Activated gamma-delta T cell (primary cell): Measurements from ENCODE around the gene IGLL5.

ENCODE experiments used
- DNase-seq: peaks from one replicate; lab custom pipeline; 2025; lab: John Stamatoyannopoulos, UW

The IGLL5 gene

DNA sequence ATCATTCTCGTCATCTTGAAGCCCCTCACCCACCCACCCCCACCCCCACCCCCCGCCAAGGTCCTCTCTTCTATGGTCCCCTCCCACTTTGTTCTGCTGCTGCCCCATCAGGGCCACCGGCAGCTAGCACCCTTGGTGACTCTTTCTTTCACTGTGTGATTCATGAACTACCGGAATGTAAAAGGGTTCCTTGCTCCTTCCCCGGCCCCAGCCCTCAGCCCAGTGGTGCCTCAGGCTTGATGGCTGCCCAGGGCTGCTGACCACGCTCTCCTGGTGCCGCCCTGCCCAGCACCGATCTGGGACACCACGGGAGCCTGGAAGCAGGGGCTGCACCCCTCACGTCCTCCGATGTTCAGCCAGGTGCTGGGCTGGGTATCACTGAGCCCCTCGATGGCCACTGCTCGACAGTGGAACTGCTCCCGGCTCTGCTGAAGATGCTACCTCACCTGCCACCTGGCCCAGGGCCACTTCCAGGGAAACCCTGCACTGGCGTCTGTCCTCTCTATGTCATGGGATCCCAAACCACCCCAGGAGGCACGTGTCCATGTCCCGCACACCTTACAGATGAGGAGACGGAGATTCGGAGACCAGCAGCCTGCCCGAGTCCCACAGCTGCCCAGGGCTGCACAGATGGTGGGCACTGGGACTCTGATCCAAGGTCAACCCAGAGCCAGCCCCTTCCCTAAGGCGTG is 39.7 kb downstream of the IGLL5 start:
- no peak for DNase-seq

DNA sequence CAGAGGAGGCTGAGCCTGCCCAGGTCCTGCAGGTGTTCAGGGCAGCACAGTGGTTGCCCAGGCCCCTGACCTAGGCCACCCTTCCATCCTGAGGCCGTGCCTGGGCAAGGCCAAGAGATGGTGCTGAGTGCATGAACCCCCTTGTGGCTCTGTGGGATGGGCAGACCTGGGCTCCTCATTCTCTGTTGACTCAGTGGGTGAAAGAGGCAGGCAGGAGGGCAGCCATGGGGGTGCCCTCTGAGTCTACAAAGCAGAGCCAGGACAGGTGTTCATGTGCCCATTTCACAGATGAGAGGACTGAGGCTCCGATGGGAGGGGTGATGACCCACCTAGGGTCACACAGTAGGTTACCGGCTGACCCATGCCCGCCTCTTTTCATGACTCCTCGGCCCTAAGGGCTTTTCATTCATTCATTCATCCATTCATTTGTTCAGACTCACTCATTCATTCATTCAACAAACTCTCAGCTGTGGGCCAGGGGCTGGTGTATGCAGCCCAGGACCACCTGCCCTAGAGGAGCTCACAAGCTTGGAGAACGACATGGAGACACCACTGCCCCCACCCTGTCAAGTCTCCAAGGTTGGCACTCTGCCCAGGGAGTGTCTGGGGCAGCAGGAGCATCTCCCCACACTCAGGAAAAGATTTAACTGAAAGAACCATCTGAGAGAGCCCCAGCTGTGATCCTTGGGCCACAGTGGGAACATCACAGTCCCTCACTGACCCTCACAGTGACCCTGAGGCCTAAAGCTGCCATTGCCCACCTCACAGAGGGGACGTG is 40.5 kb downstream of the IGLL5 start:
- no peak for DNase-seq

DNA sequence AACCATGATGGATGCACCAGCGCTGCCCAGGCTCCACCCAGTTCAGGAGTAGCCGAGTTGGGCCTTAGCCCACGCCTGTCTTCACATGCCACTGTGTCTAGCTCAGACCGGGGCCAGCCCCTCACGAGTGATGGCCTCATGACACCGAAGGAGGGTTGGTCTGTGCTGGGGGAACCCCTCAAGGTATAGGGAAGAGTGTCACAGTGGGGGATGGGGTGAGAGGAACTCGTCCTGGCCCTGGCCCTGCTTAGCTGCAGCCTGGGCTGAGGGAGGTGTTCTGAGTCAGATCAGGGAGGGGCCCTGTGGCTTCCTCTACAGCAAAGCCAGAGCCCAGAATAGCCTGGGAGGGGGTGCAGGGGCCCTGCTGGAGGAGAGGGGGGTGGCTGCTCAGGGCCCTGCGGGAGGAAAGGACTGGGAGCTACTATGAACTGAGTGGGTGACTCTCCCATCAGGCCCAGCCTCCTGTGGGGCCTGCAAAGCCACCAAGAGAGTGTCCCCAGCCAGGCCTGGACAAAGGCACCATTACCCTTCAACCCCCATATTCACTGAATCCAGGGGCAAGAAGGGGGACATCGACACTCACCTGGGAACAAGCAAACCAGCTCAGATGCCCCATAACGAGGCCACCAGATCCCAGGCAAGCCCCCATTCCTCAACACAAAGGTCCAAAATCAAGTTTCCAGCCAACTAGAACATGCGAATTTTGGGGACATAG is 41.2 kb downstream of the IGLL5 start:
- DNase-seq: no peak

DNA sequence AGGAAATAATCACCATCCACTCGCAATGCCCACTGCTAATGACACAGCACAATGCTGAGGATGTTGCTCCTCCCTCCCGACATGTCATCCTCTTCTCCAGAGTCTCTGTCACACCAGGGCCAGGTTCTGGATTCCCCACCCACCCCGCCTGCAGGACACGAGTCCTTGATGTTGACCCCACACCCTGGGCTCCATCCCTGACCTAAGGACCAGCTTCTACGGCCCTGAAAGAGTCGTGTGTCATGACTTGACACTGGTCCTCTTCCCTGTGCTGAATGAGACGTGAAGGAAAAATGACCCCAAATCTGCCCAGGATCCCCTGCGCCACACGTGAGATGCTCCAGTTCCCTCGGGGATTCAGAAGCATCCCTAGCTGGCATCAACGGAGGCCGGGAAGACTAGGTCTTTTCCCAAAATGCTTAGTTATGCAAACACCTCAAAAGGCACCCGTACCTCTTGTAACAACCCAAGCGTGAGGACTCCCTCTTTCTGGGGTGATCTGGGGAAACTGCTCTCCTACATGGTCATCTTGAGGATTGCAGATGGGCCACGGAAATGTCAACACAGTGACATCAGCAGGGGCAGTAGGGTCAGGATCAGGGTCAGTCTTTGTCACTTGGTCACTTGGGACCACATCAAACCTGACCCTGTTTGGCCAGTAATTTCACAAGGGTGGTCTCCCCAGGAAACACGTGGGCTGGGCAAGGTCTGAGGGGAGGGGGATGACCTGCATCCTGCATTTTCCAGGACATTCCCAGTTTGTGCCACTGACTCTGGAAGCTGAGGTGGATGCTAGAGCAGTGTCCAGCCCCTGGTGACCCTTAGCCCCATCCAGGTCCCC is 42.0 kb downstream of the IGLL5 start:
- no peak for DNase-seq

DNA sequence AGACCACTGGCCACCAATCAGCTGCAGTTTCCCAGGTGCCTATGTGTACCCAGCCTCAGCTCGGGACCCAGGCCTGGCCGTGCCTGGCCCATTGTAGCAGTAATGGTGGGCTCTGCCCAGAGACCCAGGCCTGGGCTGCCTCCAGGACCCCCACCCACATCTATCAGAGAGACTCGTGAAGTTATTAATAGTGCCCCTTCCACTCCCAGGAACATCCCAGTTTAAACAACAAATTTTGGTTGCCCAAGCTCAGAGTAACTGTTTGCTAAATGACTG is 42.5 kb downstream of the IGLL5 start:
- no peak for DNase-seq

DNA sequence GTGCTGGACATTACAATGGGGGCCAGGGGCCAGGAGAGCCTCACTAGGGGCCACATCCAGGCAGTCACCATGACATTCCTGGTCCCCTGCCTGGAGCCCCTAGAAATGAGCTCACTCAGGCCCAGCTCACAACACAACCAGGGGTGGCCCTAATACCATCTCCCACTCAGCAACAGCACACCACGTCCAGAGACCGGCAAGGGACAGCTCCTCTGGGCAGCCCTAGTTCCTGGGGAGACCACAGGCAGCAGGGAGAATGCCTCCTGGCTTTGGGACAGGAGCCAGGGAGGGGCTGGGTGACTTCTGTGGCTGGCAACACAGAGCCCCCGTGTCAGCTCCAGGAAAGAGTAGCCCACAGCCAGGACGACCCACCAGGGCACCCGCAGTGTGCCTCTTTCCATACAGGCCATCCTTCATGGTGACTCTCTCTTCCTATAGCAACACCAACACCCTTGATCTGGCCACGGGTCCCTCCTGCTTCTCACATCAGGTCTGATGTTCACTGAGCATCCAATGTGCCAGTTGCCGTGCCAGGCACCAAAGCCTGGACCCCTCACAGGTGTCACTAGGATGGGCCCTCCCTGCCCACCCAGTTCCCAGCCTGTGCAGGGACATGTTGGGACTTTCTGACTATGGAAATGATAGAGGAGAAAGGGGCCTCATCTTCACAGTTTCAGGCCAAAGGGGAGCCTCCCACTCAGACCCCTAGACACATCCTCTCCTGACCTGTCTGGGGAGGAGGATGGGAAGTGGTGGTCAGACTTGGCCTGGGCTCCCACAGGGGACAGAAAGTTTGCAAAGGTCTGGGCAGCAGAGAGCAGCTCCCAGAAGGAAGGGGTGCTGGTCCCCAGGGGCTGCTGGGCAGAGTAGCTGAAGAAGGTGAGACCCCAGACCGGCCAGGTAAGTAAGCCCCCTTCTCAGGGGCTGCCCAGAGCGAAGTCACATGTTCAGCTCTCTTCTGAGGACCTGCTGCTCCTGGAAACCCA is 43.2 kb downstream of the IGLL5 start:
- no peak for DNase-seq

DNA sequence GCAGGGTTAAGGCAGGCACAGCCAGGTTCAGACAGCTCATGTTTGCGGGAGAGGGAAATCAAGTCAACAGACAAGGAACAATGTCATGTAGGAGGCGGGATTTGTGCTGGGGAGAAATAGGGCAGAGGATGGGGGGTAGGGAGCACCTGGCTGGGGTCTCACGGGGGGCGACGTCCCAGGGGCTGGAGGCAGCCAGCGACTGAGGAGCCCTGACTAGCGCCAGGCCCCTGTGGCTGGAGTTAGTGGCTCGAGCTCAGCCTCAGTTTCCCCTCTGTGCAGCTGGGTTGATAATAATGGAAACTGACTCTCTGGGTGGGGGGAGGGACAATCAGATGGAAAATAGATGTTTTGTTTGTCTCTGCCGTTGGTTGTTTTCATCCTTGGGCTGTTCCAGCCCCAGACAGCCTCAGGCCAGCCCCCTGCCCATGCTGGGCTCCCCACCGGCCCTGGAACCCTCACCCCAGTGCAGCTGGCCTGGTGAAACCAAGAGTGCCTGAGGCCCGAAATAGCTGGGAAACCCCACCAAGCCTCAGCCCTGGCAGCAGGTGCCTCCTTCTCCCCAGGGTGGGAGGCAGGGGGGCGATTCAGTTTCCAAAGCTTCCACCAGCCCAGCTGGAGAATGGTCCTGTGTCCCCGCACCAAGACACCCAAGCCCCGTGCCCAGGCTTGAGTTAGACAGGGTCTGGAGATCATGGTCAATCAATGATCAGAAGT is 44.1 kb downstream of the IGLL5 start:
- no peak for DNase-seq

DNA sequence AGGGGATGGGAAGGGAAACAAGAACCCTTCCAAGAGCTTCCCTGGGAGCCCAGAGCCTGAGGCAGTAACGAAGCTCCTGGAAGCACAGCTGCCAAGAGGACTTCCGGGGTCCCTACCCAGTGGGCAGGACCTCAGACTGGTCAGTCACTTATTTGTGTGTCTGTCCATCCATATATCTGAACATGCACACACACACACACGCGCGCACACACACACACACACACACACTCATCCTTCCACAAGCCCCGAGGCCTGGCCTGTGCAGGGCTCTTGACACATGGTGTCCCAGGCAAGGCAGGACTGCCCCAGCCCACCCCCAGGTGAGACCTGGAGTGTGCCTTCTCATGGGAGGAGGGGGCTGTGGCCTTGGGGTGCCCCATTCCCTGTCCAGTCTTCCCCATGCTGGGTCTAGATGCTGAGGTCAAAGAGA is 44.9 kb downstream of the IGLL5 start:
- no peak for DNase-seq

DNA sequence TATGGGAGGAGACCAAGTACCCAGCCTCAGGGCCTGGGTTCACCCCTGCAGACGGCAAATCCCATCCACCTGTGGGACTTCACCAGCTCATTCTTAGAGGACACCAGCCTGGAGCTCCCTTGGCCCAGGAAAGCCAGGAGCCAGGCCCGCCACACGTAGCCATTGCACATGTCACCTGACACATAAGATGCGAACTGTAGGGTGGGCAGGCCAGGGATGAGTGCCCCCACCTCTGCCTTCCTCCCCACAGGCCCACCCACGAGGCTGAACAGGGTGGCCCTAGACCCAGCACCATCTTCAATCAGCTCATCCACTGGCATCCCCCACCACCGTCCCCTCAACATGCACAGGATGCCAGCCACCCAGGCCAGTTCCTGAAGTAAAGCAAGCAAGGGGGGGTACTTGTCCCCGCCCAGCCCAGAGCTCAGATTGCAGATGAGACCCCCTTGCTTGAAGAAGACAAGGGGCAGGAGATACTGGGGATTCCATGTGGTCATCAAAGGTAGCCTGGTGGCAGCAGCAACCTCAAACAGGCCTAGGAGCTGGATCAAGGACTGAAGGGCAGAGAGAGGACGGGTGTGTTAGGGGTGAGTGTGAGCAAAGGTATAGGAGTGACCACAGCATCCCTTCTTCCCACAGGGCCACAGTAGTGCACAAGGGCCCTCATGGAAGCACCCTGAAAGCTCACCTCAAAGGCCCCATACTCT is 45.6 kb downstream of the IGLL5 start:
- DNase-seq: no peak

DNA sequence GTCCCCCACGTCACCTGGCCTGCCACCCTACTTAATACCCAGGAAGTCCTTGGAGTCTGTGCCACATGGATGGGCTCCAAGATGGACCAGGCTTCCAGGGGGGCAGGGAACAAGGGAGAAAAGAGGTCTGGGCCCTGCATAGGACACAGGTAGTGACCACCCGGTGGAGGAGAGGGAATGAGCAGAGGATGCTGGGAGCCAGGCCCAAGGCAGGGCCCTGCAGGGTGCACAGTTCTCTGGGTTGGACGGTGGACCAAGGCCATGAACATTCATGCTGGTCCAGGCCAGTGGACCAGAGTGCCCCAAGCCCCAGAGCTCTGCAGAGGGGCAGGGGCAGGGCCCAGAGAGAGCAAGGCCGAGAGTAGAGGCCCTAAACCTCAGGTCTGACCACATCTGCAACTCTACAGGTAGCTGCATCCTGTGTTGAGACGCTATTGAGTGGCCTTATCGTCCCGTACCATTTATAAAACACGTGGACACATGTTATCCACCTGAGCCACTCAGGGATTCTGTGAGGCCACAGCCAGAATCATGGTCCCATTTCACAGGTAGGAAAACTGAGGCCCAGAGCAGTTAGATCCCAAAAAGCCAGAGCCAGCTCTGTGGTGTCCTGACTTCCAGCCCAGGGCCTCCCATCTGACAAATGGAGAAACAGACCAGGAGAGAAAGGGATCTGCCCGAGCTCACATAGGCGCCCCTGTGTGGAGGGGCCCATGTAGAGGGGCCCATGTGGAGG is 46.4 kb downstream of the IGLL5 start:
- DNase-seq: no peak

DNA sequence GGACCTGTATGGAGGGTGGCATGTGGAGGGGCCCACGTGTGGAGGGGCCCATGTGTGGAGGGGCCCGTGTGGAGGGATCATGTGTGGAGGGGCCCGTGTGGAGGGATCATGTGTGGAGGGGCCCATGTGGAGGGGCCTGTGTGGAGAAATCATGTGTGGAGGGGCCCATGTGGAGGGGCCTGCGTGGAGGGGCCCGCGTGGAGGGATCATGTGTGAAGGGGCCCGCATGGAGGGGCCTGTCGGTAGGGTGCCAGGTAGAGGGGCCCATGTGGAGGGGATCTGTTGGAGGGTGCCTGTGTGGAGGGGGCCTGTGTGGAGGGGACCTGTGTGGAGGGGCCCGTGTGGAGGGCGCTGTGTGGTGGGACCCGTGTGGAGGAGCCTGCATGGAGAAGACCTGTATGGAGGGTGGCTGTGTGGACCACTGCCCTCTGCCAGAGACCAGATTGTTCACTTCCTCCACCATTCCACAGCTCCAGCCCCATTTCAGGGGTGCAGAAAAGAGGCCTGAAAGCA is 47.0 kb downstream of the IGLL5 start:
- no peak for DNase-seq

DNA sequence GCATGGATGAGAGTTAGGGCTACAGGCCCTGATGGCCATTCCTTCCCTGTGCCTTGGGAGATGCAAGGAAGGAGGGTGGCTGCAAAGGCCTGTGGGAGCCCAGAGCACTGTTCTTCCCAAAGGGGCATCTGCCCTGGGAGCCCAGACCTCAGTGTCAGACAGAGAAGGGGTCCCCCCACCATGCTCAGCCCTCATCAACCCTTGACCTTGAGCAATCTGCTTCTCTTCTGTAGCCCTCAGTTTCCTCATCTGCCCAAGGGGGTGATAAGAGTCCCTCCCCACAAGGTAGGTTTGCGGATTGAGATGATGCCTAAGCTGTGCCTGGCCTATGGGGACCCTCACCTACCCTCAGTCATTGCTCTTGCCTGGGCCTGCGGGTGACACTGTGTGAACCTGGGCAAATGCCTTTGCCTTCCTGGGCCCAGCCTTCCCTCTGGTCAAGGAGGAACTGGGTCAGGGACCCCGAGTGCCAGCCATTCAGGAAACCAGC is 47.5 kb downstream of the IGLL5 start:
- DNase-seq: no peak

DNA sequence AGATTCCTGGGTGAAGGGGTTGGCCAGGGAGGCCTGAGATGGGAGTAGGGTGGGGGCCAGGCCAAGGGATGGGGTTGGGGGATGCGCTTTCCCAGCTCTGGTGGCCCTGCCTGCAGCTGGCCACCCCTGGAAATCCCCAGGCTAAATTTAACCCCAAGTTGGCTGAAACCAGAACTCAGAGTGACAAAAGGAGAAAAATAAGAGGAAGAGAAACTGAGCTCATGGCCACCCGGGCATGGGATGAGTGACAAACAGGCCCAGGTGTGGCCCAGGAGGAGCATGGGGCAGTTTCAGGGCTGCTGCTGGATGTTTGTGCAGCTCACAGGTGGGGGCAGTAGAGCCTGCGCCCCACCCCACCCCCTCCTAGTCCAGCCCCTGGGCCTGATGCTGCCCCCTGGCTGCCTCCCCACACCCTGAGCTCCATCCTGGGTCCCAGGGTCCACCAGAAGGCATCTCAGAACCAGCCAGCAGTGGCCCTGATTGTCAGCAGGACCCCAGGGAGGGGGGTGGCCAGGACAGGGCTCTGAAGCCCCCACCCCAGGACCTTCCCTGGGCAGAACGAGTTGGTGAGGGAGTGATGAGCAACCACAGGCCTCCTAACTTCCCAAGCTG is 48.0 kb downstream of the IGLL5 start:
- DNase-seq: no peak

DNA sequence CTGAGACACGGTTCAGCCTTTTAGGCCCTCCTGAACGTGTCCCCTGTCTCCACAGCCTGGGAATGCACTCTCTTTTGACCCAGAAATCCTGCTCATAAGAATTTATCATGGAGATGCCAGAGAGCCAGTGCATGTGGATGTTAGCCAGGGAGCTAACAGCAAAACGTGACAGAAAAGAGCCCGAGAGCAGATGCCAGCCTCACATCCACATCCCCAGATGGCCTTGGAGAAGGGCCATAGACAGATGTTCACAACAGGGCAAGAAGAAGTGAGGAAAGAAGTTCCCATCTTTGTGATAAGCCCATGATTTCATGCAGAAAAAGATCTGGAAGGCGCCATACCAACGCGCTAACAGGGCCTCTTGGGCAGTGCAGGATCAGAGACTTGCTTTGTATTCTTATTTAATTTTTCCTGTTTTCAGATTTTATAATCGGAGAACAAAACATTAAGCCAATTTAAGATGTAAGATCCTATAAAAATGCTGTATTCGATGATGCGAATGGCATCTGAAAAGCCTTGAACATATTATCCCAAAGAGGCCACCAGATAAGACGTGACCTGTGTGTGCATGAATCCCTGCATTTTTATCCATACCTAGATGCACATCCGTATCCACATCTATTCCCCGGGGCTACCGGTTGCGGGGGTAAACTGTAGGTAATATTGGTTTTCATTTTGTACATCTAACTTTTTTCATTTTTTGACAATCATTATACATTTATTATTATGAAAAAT is 48.7 kb downstream of the IGLL5 start:
- no peak for DNase-seq

DNA sequence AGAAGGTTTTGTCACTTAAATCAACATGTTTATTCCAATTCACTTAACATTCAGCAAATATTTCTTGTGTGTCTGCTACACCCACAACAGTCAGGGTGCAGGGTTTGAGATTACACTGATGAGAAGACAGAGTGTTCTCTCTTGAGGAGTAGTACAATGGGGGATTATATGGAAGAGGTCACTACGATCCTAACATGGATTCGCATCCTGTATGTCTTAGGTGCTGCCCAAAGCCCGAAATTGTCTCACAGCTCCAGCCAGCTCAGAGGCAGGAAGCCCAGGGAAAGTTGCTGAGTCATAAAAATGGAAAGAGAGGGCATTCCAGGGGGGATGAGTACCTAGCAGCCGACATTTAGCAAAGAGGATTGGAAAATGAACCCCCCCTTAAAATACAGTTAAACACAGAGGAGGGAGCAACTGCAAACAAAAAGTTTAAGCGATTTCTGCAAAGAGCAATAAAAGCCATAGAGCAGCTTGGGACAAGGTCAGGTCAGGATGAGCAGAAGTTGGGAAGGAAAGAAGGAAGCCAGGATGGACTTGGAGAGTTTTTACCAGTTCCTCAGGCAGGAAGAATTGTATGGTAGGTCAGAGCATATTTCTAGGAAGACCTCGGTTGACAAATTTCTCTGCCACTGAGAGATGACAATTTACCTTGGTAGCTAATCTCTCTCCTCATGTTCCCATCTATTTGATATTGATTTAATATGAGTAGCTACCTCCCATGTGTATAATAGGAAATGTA is 49.5 kb downstream of the IGLL5 start:
- no peak for DNase-seq

DNA sequence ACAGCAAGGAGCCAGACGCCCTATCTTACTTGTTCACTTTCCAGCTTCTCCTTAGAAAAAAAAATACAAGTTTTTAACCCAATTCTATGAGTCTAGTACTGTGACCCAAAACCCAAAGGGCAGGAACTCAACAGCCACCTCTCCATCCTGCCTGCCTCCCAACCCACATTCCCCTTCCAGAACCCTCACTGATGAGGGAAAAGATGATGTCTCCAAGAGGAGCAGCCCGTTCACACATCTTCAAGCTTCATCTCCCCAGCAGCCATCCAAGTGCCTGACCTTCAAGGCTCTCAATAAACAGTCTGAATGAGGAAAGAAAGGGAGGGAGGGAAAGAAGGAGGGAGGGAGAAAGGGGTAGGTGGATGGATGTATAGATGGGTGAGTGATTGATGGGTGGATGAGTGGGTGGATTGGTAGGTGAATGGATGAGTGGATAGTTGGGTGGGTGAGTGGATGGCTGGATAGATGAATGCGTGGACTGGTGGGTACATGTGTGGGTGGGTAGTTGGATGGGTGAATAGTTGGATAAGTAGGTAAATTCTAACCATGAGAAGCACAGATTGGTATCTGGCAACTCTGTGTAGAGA is 50.4 kb downstream of the IGLL5 start:
- no peak for DNase-seq
